Sigmoid colon (tissue), 4 donors: ENCODE results near the gene TCF12.

Experiments used
- POLR2A ChIP-seq, 2 donors: fragments of 450-650 bp; IDR thresholded peaks; one replicate each; pipeline ENCODE4 v1.6.1; 2016; ENCODE audit warnings: antibody characterized with exemption in 2 of 2, mild to moderate bottlenecking in 2 of 2, moderate library complexity in 2 of 2
- POLR2AphosphoS5 ChIP-seq, 4 donors: sonication (generic); formaldehyde crosslinking; IDR thresholded peaks; one replicate each; pipeline ENCODE4 v1.6.1; 2017; ENCODE audit warnings: antibody characterized with exemption in 4 of 4
- TF ChIP-seq, protein P1 (sequence below), 4 experiments: fragments of 450-650 bp in 3 of 4; fragments of 200-600 bp in 1 of 4; IDR thresholded peaks; one replicate each; pipeline ENCODE4 v1.5.1; 2016 to 2019; ENCODE audit warnings: antibody characterized with exemption in 4 of 4, mild to moderate bottlenecking in 3 of 4, moderate library complexity in 2 of 4

GRCh38 chr15:57255751-57256341 lies 337.4 kb downstream of the TCF12 start:
- TF ChIP-seq, protein P1, sequence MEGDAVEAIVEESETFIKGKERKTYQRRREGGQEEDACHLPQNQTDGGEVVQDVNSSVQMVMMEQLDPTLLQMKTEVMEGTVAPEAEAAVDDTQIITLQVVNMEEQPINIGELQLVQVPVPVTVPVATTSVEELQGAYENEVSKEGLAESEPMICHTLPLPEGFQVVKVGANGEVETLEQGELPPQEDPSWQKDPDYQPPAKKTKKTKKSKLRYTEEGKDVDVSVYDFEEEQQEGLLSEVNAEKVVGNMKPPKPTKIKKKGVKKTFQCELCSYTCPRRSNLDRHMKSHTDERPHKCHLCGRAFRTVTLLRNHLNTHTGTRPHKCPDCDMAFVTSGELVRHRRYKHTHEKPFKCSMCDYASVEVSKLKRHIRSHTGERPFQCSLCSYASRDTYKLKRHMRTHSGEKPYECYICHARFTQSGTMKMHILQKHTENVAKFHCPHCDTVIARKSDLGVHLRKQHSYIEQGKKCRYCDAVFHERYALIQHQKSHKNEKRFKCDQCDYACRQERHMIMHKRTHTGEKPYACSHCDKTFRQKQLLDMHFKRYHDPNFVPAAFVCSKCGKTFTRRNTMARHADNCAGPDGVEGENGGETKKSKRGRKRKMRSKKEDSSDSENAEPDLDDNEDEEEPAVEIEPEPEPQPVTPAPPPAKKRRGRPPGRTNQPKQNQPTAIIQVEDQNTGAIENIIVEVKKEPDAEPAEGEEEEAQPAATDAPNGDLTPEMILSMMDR (IDR thresholded peaks at IDR 0.05), result no peak
- TF ChIP-seq POLR2AphosphoS5 (IDR thresholded peaks at IDR 0.05) (no peak), POLR2A (IDR thresholded peaks at IDR 0.05) (no peak)
